Dedifferentiated amniotic fluid mesenchymal stem cell (primary cell): ENCODE data around the gene CPLX3.

ENCODE experiments used
- DNase-seq: peaks from one replicate; pipeline ENCODE4 v3.0.0-alpha.2; 2016; ENCODE audit errors: extremely low spot score

The CPLX3 gene

GRCh38 chr15:74873036-74873755 lies 46.8 kb downstream of the CPLX3 start, which contains the start of gene SCAMP2:
Gene SCAMP2 (minus strand): TSS chr15:74873365. CDS start chr15:74873255, 110 bp downstream.
- DNase-seq: peak; percentile 95

GRCh38 chr15:74873756-74874424 lies 47.5 kb downstream of the CPLX3 start:
- no peak for DNase-seq

GRCh38 chr15:74878273-74878672 lies 51.8 kb downstream of the CPLX3 start:
- no peak for DNase-seq
